ENCODE data around the gene SLC2A6. TPM values are rescaled to one million over a fixed set of nuclear protein-coding genes. Genes with fewer than 3 reads are reported as not detected.

Gene SLC2A6
- polyA plus RNA-seq, 1 donor: 1.7 TPM

DNA sequence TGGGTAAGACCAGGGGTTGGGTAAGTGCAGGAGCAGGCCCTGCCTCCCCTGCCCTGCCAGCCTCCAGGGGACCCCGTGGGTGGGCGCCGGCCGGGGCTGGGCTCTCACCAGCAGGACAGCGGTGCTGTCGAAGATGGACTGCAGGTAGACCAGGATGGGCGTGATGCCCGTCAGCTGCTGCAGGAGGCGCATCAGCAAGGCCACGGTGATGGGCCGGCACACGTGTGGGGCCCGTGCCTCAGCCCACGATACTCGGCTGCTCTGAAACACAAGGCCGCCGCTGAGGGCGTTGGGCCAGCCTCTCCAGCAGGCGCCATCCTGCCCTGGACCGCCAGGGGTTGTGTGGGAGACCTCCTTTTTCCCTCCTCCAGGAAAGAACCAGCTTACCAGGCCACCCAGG lies 4.0 kb downstream of the SLC2A6 start:
- Histone ChIP-seq H3K9me3 (ENCODE audit: control insufficient read depth, low read depth, low read length) (peaks cover 5% of the 10 kb centered on the region), H3K36me3 (ENCODE audit: control insufficient read depth, insufficient read depth, low read length) (peaks cover under 1% of the 10 kb centered on the region), H3K4me1 (ENCODE audit: control insufficient read depth, insufficient read depth, low read length) (no peaks in the 10 kb centered on the region), H3K27me3 (ENCODE audit: control insufficient read depth, insufficient read depth, low read length) (peaks cover 22% of the 10 kb centered on the region), H3K27ac (ENCODE audit: low read length) (no peak overlapping the region), H3K4me3 (ENCODE audit: low read length) (no peak overlapping the region)
- no peak for DNase-seq
- no CpG with 5 or more reads among the region's 20 CpGs for WGBS (ENCODE audit: insufficient coverage, low lambda C conversion rate)

DNA sequence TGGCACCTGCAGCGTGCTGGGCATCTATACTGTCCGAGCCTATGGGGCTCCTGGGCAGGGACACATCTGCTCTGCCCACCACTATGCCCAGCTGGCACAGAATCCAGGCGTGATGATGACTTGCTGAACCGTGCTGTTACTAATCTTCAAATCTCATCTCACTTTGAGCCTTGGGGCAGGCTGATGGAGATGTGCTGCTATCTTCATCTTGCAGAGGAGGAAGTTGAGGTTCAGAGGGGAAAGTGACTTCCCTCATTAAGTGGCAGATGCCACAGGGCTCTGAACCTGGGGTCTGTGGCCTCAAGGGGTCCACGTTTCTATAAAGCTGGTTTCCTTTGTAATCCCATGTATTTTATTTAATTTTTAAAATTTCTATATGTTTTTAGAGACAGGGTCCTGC lies 4.7 kb downstream of the SLC2A6 start:
- no peak for DNase-seq
- Histone ChIP-seq H3K27ac (ENCODE audit: low read length) (no peak overlapping the region), H3K4me1 (ENCODE audit: control insufficient read depth, insufficient read depth, low read length) (no peaks in the 10 kb centered on the region), H3K36me3 (ENCODE audit: control insufficient read depth, insufficient read depth, low read length) (peaks cover 6% of the 10 kb centered on the region), H3K27me3 (ENCODE audit: control insufficient read depth, insufficient read depth, low read length) (peaks cover 15% of the 10 kb centered on the region), H3K9me3 (ENCODE audit: control insufficient read depth, low read depth, low read length) (peaks cover 5% of the 10 kb centered on the region), H3K4me3 (ENCODE audit: low read length) (no peak overlapping the region)
- WGBS (ENCODE audit: insufficient coverage, low lambda C conversion rate): 40% methylated on average over 1 of the region's 5 CpGs

DNA sequence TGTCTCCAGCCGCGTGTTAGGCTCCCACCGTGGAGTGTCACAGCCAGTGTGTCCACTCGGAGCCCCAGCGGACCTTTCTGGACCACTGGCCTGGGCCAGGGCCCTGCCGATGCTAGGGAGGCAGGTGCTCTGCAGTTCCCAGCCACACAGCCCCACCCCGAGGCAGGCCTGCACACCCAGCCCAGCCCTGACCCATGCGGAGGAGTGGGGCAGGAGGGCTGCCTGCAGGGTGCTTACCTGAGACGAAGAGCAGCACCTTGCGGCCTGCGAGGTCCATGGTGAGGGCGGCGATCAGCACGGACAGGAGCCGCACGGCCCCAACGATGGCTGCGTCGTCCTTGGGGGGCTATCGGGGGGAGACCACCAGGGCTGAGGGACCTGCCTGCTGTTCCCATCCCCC lies 5.2 kb downstream of the SLC2A6 start:
- Histone ChIP-seq H3K27ac (ENCODE audit: low read length) (no peak overlapping the region), H3K4me3 (ENCODE audit: low read length) (no peak overlapping the region), H3K9me3 (ENCODE audit: control insufficient read depth, low read depth, low read length) (peaks cover 5% of the 10 kb centered on the region), H3K36me3 (ENCODE audit: control insufficient read depth, insufficient read depth, low read length) (peaks cover 11% of the 10 kb centered on the region), H3K27me3 (ENCODE audit: control insufficient read depth, insufficient read depth, low read length) (peaks cover 12% of the 10 kb centered on the region), H3K4me1 (ENCODE audit: control insufficient read depth, insufficient read depth, low read length) (no peaks in the 10 kb centered on the region)
- no peak for DNase-seq
- no CpG with 5 or more reads among the region's 20 CpGs for WGBS (ENCODE audit: insufficient coverage, low lambda C conversion rate)

DNA sequence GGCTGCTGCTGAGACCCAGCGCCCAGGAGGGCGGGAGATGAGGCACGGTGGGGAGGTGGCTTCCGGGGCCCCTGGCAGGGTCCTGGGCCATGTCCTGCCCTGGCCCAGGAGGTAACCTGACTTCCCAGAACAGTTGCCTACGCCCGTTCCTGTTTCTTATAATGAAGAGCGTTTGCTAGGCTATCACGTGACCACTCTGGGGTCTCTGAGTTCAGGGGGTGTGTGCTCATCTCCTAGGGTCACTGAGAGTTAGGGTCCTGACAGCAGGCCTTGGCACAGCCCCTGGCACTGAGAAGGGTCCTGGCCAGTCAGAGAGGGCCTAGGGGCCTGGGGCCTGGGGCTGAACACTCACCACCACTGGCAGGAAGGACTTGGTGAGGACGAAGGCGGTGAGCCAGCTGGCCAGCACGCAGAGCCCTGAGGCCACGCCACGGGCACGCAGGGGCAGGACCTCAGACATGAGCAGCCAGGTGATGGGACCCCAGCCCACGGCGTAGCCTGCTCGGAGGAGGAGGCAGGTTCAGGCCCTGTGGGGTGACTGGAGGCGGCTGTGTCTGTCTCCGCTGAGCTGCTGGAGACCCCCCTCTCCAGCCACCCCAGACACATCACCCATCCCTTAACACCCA lies 6.0 kb downstream of the SLC2A6 start:
- Histone ChIP-seq H3K4me3 (ENCODE audit: low read length) (no peak overlapping the region), H3K27ac (ENCODE audit: low read length) (no peak overlapping the region), H3K4me1 (ENCODE audit: control insufficient read depth, insufficient read depth, low read length) (no peaks in the 10 kb centered on the region), H3K36me3 (ENCODE audit: control insufficient read depth, insufficient read depth, low read length) (peaks cover 18% of the 10 kb centered on the region), H3K9me3 (ENCODE audit: control insufficient read depth, low read depth, low read length) (peaks cover 3% of the 10 kb centered on the region), H3K27me3 (ENCODE audit: control insufficient read depth, insufficient read depth, low read length) (peaks cover 3% of the 10 kb centered on the region)
- WGBS (ENCODE audit: insufficient coverage, low lambda C conversion rate): no CpG with 5 or more reads among the region's 19 CpGs
- DNase-seq: no peak

DNA sequence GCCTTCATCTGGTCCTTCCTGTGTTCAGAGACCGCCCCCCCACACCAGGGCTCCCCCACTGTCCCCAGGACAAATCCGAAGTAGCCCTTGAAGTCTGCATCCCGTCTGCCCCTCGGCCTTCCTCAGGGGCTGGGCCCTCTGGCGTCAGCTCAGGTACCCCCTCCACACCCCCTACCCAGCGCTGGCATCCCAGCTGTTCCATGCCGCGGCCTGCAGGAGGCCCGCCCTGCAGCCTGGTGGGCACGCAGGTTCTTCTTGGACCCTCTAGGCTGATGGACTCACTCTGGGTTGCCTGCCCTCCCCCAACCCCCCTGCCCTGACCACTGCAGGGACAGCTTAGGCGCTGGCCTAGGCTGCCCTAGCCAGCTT lies 6.6 kb downstream of the SLC2A6 start:
- WGBS (ENCODE audit: insufficient coverage, low lambda C conversion rate): no CpG with 5 or more reads among the region's 11 CpGs
- peaks cover 3% of the 10 kb centered on the region for H3K9me3 ChIP-seq (ENCODE audit: control insufficient read depth, low read depth, low read length)
- no peak overlapping the region for H3K27ac ChIP-seq (ENCODE audit: low read length)
- DNase-seq: no peak
- H3K27me3 ChIP-seq (ENCODE audit: control insufficient read depth, insufficient read depth, low read length): no peaks in the 10 kb centered on the region
- H3K4me3 ChIP-seq (ENCODE audit: low read length): no peak overlapping the region
- no peaks in the 10 kb centered on the region for H3K4me1 ChIP-seq (ENCODE audit: control insufficient read depth, insufficient read depth, low read length)
- peaks cover 18% of the 10 kb centered on the region for H3K36me3 ChIP-seq (ENCODE audit: control insufficient read depth, insufficient read depth, low read length)

DNA sequence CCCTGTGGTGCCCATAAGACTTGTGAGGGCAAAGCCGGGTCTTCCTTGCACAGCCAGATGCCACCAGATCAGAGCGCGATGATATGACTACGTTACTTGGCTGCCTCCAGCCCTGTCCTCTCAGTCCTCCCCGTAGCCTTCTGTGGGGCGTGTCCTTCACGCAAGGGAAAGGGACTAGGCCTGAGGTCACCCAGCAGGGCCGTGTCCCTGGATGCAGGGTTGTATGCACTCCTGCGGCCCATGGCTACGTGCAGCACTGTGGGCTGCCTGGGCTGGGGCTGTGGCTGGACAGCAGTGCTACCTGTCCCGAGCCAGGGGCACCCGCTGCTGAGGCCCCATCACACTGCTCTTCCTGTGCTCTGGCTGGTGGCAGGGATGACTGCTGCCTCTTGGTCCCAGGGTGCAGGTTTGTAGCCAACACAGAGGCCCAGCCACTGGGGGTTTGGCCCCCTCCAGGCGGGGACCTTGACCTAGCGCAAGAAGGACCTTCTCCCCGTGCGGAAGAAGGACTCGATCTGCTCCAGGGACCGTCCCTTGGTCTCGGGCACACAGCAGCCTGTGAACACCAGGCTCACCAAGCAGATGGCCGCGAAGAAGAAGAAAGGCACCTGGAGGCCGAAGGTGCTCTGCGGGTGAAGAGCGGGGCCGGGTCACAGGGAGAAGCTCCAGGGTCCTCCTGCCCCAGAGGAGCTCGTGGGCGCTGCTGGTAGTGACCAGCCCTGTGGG lies 7.2 kb downstream of the SLC2A6 start:
- H3K4me3 ChIP-seq (ENCODE audit: low read length): no peak overlapping the region
- no peak overlapping the region for H3K27ac ChIP-seq (ENCODE audit: low read length)
- peaks cover 18% of the 10 kb centered on the region for H3K36me3 ChIP-seq (ENCODE audit: control insufficient read depth, insufficient read depth, low read length)
- H3K9me3 ChIP-seq (ENCODE audit: control insufficient read depth, low read depth, low read length): peaks cover 3% of the 10 kb centered on the region
- WGBS (ENCODE audit: insufficient coverage, low lambda C conversion rate): no CpG with 5 or more reads among the region's 27 CpGs
- no peak for DNase-seq
- H3K4me1 ChIP-seq (ENCODE audit: control insufficient read depth, insufficient read depth, low read length): no peaks in the 10 kb centered on the region
- no peaks in the 10 kb centered on the region for H3K27me3 ChIP-seq (ENCODE audit: control insufficient read depth, insufficient read depth, low read length)

DNA sequence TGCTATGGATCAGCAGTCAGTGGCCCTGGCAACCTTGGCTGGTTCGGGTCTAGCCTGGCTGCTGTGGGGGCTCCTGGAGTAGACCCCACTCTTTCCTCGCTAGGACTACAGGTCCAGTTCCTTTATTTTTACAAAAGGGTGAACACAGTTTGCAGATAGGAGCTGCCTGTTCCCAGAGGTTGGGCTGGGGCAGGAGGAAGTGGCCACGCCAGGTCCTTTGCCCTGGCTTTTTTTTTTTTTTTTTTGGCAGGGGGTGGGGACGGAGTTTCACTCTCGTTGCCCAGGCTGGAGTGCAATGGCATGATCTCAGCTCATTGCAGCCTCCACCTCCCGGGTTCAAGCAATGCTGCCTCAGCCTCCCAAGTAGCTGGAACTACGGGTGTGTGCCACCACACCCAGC lies 7.9 kb downstream of the SLC2A6 start:
- H3K27ac ChIP-seq (ENCODE audit: low read length): no peak overlapping the region
- H3K4me3 ChIP-seq (ENCODE audit: low read length): no peak overlapping the region
- H3K9me3 ChIP-seq (ENCODE audit: control insufficient read depth, low read depth, low read length): peaks cover 3% of the 10 kb centered on the region
- WGBS (ENCODE audit: insufficient coverage, low lambda C conversion rate): no CpG with 5 or more reads among the region's 7 CpGs
- peaks cover 19% of the 10 kb centered on the region for H3K36me3 ChIP-seq (ENCODE audit: control insufficient read depth, insufficient read depth, low read length)
- no peaks in the 10 kb centered on the region for H3K27me3 ChIP-seq (ENCODE audit: control insufficient read depth, insufficient read depth, low read length)
- H3K4me1 ChIP-seq (ENCODE audit: control insufficient read depth, insufficient read depth, low read length): no peaks in the 10 kb centered on the region
- DNase-seq: no peak

DNA sequence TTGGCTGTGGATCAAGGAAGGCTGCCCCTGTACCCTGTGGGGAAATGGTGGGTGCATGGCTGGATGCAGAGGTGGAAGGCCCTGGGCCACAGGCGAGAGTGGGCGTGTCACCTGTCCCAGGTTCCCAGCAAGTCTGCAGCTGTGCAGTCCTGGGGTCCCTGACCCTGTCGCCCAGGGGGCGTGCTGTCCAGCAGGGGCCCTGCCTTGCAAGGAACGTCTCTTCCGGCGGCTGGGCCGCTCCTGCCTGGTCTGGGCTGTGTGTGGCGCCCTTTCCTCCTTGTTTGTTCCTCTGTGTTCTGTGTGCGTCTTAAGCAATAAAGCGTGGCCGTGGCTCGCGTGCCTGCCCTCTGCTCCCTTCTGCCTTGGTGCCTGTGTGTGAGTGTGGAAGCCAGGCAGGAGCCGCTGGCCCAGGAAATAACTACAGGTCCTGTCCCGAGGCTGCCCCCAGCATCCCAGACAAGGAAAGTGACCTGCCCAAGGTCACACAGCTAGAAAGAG lies 8.4 kb downstream of the SLC2A6 start:
- Histone ChIP-seq H3K27me3 (ENCODE audit: control insufficient read depth, insufficient read depth, low read length) (no peaks in the 10 kb centered on the region), H3K9me3 (ENCODE audit: control insufficient read depth, low read depth, low read length) (peaks cover 3% of the 10 kb centered on the region), H3K4me1 (ENCODE audit: control insufficient read depth, insufficient read depth, low read length) (no peaks in the 10 kb centered on the region), H3K36me3 (ENCODE audit: control insufficient read depth, insufficient read depth, low read length) (peaks cover 23% of the 10 kb centered on the region), H3K27ac (ENCODE audit: low read length) (no peak overlapping the region), H3K4me3 (ENCODE audit: low read length) (no peak overlapping the region)
- no peak for DNase-seq
- WGBS (ENCODE audit: insufficient coverage, low lambda C conversion rate): no CpG with 5 or more reads among the region's 16 CpGs

DNA sequence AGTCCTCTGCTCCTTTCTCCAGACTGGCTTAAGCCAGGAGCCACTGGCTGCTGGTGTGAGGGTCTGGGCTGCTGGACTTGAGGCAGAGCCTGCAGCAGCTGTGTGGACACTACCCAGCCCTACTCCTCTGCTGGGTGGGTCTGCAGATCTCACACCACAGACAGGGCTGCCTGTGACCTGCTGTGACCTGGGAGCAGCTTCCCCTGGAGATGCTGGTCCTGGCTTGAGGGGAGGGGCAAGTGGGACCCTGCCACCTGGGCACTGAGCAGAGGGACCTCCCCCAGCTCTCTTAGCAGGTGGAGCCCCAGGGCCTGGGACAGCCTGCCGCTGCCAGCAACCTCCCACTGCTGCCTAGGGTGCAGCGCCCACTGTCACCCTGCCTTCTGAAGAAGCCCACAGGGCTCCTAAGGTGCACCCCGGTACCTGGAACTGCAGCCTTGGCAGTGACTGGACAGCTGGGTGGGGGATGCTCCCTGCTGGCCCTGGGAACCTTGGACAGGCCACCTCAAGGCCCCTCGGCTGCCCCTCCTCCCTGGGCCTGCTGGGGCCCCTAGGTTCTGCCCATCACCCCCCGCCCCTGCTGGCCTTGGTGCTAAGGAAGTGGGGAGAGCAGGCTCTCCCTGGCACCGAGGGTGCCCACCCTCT lies 10.0 kb downstream of the SLC2A6 start:
- Histone ChIP-seq H3K4me3 (ENCODE audit: low read length) (no peak overlapping the region), H3K4me1 (ENCODE audit: control insufficient read depth, insufficient read depth, low read length) (no peaks in the 10 kb centered on the region), H3K27ac (ENCODE audit: low read length) (no peak overlapping the region), H3K27me3 (ENCODE audit: control insufficient read depth, insufficient read depth, low read length) (no peaks in the 10 kb centered on the region), H3K36me3 (ENCODE audit: control insufficient read depth, insufficient read depth, low read length) (peaks cover 37% of the 10 kb centered on the region), H3K9me3 (ENCODE audit: control insufficient read depth, low read depth, low read length) (peaks cover 3% of the 10 kb centered on the region)
- WGBS (ENCODE audit: insufficient coverage, low lambda C conversion rate): no CpG with 5 or more reads among the region's 6 CpGs
- no peak for DNase-seq

DNA sequence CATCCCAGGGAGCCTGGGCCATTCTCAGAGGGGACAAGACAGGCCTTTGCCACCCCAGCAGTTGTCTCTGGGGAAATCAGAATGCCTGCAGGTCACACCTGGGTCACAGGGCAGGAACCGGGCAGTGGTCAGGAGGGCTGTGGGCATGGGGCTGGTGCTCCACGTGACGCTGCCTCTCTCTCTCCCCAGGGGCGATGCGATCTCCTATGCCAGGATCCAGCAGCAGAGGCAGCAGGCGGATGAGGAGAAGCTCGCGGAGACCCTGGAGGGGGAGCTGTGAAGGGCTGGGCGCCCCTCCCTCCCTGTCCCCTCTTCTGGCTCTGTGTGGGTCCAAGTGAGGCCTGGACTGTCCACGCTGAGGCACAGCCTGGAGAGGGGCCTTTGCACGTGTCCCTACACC lies 10.5 kb downstream of the SLC2A6 start:
- Histone ChIP-seq H3K4me3 (ENCODE audit: low read length) (no peak overlapping the region), H3K4me1 (ENCODE audit: control insufficient read depth, insufficient read depth, low read length) (no peaks in the 10 kb centered on the region), H3K27ac (ENCODE audit: low read length) (no peak overlapping the region), H3K36me3 (ENCODE audit: control insufficient read depth, insufficient read depth, low read length) (peaks cover 41% of the 10 kb centered on the region), H3K9me3 (ENCODE audit: control insufficient read depth, low read depth, low read length) (peaks cover 3% of the 10 kb centered on the region), H3K27me3 (ENCODE audit: control insufficient read depth, insufficient read depth, low read length) (no peaks in the 10 kb centered on the region)
- DNase-seq: no peak
- no CpG with 5 or more reads among the region's 11 CpGs for WGBS (ENCODE audit: insufficient coverage, low lambda C conversion rate)

Measured in large intestine (tissue), 3 donors.